NCI-H1048 (cell line): Measurements from ENCODE around the gene ABCA1.
"Not testable (repeated sequence)": the region's sequence is repeated elsewhere in the genome, so short reads cannot be mapped to it uniquely, and the experiment has no call there.

Experiments
- DNase-seq: peaks from one replicate; lab custom pipeline; 2025; lab: John Stamatoyannopoulos, UW

The ABCA1 gene

DNA sequence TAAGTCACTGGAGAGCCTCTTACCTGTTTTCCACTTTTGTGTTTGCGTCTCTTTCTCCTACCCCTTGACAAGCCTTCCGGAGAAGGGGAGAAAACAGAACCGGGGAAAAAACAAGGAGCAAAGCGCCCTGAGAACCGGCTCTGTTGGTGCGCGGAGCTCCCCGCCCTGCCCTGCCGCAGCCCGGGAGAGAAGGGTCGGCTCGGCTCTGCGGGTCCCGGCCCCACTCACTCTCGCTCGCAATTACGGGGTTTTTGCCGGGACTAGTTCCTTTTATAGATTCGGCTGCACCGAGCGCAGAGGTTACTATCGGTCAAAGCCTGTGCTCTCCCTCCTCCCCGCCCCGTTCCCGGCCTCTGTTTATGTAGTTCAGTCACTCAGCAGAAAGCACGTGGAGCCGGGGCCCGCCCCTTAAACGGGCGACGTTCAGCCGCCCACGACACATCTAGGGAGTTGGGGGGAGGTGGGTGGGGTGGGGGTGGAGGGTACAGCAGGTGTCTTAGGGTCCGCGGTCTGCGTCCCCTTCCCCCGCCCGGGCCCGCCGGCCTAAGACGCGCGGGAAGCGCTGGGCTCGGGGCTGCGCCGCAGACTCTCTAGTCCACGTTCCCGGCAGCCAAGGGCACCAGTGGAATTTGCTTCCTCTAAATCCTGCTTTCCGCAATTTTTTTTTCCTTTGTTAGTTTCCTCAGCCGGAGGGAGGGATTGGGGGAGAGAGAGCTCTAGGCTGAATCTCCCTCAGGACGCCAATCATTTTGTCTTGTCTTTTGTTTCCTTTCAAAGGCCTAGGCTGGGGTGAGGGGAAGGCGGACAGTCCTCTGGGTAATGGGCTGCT, at the start of gene ABCA1:
TSS of gene ABCA1 (minus strand) at position 244 of the 829 bp plus-strand sequence. CDS start 24,476 bp downstream, outside the sequence.
- no peak for DNase-seq

- DNase-seq = no peak
Observed at GRCh38 chr9:104977580-104977979, 49.6 kb upstream of the ABCA1 start.

GRCh38 chr9:104977168-104977567, 49.2 kb upstream of the ABCA1 start:
- no peak for DNase-seq

GRCh38 chr9:104975966-104976595, 48.1 kb upstream of the ABCA1 start:
- not testable (repeated sequence) for DNase-seq

DNA sequence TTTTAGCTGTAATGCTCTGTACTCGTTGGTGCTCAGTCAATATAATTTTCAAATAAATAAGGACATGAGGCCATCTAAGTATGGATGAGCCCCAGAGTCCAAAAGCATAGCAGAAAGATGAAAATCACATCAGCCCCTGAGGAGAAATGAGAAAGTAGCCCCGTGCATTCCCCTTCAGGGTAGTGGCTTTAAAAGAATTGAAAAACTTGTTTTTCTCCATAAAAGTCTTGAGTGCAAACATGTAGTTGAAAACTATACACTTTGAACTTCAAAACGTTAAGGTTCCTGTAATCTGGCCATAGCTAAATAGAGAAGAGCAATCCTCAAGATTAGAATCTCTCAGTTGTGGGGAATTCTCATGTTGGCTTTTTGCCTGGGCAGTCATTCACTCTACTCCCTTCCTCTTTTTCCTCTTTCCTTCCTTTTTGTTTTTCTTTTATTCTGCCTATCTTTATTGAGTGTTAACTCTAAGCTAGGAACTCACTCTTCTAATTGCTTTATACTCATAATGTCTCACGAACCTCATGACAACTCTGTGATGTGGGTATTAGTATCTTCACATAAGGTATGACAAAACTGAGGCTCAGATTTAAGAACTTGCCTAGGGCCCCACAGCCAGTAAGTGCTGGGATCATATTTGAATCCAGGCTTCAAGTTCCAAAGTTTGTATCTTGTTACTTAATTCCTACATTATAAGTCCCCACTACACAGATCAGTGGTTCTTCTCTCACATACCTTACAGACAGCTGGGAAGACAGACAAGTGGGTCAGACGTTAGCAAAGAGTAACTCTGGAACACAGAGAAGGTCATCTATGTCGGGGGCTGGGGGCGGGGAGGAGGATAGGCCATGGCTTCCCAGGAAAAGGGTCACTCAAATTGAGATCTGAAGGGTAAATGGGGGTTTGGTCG, 46.4 kb upstream of the ABCA1 start:
- no peak for DNase-seq

GRCh38 chr9:104972242-104972866, 44.4 kb upstream of the ABCA1 start:
- DNase-seq = no peak

- no peak for DNase-seq
Observed at GRCh38 chr9:104971511-104971910, 43.6 kb upstream of the ABCA1 start.

GRCh38 chr9:104970271-104970987, 42.5 kb upstream of the ABCA1 start:
- DNase-seq = no peak

DNA sequence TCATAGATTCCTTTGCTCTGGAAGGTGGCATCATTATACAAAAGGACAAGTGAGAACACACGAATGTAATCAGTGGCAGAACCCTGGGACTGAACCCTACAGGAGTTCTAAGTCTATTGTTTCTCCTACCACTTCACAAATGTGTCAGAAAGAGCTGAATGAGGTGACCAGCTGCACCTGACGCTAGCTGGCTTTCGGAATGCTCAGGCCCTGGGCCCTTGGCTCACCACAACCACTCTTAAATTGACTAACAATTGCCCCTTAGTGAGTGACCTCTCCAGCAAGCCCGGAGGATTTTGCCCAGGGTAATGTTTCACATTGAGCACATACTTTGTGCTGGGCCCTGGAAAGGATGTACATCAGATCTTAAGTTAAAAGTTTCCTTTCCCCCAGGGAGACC, 41.2 kb upstream of the ABCA1 start:
- no peak for DNase-seq

DNA sequence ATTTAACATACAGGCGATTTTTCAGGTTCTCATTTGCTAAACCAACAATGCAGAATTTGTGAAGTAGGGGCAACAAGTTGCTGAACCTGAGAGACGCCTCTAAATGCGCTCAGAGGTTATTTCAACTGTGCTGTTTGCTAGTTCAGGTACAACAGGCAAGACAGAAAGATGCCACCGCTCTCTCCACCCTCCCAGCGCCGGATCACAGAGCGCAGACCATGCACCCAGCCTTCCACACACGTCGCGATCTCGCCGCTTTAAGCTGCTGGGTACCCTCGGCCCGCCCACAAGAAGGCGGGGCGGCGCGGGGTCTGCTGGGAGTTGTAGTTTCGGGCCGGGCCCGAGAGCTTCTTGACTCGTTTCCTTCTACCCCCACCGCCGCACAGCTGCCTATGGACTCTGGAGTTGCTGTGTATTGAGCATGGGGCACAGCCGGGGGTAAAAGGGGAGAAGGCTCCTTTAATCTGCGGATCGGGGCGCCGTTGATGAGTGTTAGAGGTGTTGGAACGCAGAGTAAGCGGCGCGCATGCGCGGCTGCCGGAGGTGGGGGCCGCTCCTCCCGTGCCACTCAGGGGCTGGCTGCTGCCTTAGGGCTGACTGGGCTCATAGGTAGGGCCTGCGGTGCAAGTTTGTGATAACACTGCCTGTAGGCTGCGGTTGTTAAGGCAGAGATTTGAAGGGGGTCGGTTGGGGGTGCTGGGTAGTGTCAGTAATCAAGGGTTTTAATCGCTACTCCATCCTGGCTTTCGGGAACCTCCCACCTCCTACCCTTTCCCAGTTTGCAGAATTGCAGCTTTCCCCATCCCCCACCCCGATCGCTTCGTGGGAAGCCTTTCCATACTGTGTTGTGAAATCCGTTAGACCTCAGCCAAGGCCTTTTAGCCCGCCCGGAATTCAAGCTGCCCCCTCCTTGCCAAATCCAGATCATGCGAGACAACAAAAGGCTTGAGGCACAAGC, 40.3 kb upstream of the ABCA1 start:
- no peak for DNase-seq

- no peak for DNase-seq
Observed at GRCh38 chr9:104963076-104963475, 35.1 kb upstream of the ABCA1 start.

DNA sequence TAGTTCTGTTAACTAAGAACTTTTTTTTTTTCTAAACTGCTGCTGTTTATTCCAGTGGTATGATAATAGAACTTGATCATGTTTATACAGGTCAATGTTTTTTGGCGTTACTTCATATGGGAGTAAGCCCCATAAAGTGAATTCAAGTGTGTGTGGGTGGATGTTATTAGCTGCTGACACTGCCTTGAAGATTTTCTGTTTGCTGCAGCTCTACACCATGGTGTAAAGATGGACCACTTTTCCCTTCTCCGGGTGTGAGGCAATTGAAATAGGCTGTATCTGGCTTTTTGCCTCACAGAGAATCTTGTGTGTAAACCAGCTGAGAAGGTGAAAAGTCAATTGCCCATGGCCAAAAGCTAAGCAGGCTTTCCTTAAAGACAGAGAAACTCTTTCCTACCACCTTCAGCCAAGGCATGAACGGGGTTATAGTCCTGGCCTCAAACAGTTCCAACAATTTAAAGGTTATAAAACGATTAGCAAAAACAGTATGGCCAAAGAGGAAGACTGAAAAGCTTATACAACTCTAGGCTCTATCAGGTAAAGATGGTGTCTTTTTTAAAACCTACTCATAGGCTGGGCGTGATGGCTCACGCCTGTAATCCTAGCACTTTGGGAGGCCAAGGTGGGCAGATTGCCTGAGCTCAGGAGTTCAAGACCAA, 33.9 kb upstream of the ABCA1 start:
- DNase-seq = no peak

DNA sequence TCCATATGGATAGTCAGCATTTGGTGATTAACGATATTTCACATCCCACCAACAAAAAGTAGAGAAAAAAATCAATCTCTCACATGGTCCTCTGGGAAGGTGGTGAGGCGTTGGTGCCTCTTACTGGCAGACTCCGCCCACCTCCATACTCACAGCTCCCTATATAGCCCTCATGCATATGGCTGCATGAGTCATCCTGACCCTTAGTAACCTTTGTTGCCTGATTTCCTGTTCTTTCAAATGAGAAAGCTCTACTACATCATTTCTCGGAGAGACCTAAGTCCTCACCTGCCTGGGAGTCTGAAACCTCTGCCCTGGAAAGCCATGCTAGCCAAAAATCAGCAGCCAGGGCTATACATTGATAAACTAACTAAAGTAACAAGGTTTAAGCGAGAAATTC, 33.3 kb upstream of the ABCA1 start:
- no peak for DNase-seq

- DNase-seq = no peak
Observed at GRCh38 chr9:104960662-104961061, 32.7 kb upstream of the ABCA1 start.

DNA sequence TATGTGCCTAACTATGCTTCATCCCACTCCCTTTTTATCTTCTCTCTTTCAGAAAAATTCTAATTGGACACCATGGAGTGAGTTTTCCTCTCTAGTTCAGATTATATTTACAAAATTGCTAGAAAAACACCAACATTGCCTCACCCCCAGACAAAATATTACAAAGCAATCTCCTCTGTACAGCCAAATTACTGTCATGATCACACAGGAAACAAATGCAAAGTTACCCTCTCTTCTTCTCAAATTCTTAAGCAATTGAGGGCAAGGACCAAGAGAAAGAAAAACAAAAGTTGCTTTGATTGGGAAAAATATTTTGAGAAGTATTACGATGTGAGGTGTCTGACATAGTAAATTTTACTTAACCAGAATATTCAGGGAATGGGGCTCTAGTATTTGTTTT, 30.8 kb upstream of the ABCA1 start:
- no peak for DNase-seq

DNA sequence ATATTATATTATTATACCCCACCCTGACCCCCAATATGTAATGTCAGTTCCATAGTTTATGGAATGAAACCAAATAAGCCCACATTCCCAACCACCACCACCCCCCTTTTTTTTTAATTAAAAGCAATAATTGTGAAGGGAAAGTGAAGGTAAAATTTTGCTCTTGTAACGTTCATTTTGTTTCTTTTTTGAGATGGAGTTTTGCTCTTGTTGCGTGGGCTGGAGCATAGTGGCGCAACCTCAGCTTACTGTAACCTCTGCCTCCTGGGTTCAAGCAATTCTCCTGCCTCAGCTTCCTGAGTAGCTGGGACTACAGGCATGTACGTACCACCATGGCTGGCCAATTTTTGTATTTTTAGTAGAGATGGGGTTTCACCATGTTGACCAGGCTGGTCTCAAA, 30.1 kb upstream of the ABCA1 start:
- not testable (repeated sequence) for DNase-seq

DNA sequence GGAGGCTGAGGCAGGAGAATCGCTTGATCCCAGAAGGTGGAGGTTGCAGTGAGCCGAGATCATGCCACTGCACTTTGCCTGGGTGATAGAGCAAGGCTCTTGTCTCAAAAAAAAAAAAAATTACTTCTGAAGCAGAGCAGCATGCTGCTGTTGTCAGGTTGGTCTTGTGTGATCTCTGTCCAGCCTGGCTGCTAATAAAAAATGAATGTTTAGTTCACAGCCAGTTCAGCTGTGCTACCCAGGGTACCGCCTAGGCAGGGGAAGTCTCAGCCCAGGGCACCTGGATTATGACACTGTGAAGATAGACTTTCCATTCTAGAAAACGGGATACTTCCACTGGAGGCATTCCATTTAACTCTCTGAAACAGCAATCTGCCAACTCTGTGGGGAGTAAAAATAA, 23.5 kb upstream of the ABCA1 start:
- no peak for DNase-seq

DNA sequence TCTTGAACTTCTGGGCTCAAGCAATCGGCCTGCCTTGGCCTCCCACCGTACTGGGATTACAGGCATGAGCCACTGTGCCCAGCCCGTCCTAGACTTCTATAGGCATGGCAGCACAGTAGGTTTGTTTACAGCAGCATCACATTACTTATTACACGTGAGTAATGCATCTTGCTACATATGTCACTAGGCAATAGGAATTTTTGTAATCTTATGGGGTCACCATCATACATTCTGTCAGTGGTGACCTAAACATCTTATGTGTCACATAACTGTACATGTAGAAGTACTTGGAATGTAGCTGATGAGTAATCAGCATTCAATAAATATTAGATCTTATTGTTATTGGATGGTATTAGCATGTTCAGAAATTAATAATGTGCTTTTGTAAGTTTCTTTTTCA, 22.9 kb upstream of the ABCA1 start:
- DNase-seq = no peak

GRCh38 chr9:104948277-104948676, 20.3 kb upstream of the ABCA1 start:
- no peak for DNase-seq

DNA sequence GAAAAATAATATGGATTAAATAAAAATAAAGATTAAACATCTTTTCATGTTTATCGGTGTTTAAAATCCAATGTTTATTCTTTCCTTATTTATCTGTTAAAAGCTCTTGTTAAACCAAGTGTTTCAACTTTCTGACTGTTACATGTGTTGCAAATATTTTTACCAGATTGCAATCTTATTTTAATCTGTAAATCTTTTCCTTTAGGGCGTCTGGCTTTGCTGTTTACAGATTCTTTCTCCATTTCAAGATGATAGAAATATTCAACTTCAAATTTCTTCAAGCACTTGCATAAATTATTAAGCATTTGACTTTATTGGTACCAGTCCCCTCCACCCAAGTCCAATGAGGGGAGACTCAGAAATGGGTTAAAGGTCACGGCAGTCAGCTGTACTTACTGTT, 16.9 kb upstream of the ABCA1 start:
- DNase-seq = no peak
